Ovary (tissue), 3 donors: ENCODE data around the gene SLAMF1.

ENCODE experiments used
- CTCF ChIP-seq, 3 donors: fragments of 450-650 bp in 2 of 3; fragments of 200-600 bp in 1 of 3; IDR thresholded peaks; one replicate each; pipeline versions ENCODE4 v1.5.1 to v1.8.0; 2016 to 2022; ENCODE audit warnings: antibody characterized with exemption in 3 of 3, mild to moderate bottlenecking in 1 of 3
- POLR2A ChIP-seq: fragments of 450-650 bp; IDR thresholded peaks from one replicate; pipeline ENCODE4 v1.6.1; 2017; ENCODE audit warnings: antibody characterized with exemption, mild to moderate bottlenecking, moderate library complexity
- donor health status: DM: no; HTN: no; CAD: no.

- TF ChIP-seq POLR2A (no peak), CTCF (IDR thresholded peaks at IDR 0.05) (no peak)
Observed at GRCh38 chr1:160669802-160670201, 23.0 kb upstream of the SLAMF1 start.
